GM12878 (cell line): ENCODE measurements around the gene CACNA1E. TPM values are rescaled to one million over a fixed set of nuclear protein-coding genes. Genes with fewer than 3 reads are reported as not detected.

Experiments used
- ATF2 ChIP-seq: IDR thresholded peaks from 2 replicates; pipeline ENCODE4 v1.6.1; 2012; ENCODE audit warnings: low read length, inconsistent platforms
- CBX3 ChIP-seq: fragments of 200-600 bp; sonication (generic); IDR thresholded peaks from 2 replicates; pipeline ENCODE4 v1.6.1; 2016; ENCODE audit warnings: low read depth, borderline replicate concordance
- CEBPZ ChIP-seq: fragments of 150-350 bp; IDR thresholded peaks from 2 replicates; pipeline ENCODE4 v1.6.1; 2016; ENCODE audit warnings: low read depth, low read length
- CREM ChIP-seq: IDR thresholded peaks from 2 replicates; pipeline ENCODE4 v1.6.1; 2014; ENCODE audit warnings: antibody characterized with exemption, low read depth
- EP300 ChIP-seq, 2 experiments: fragments of 150-350 bp in 1 of 2; IDR thresholded peaks; 2 replicates each; pipeline ENCODE4 v1.6.1; 2011 to 2012; ENCODE audit warnings: low read depth in 2 of 2, low read length in 2 of 2, borderline replicate concordance in 1 of 2, improper control_type of control experiment in 1 of 2, inconsistent platforms in 1 of 2; ENCODE audit not compliant: control insufficient read depth in 1 of 2
- IRF4 ChIP-seq: IDR thresholded peaks from 2 replicates; pipeline ENCODE4 v1.6.1; 2011; ENCODE audit warnings: low read depth, low read length
- MTA3 ChIP-seq: IDR thresholded peaks from 2 replicates; pipeline ENCODE4 v1.6.1; 2012; ENCODE audit warnings: low read length, inconsistent platforms, borderline replicate concordance
- MYB ChIP-seq: fragments of 150-350 bp; IDR thresholded peaks from 2 replicates; pipeline ENCODE4 v1.6.1; 2014; ENCODE audit warnings: mild to moderate bottlenecking, low read depth, low read length, borderline replicate concordance
- NR2C1 ChIP-seq: fragments of 450-650 bp; IDR thresholded peaks from 2 replicates; pipeline ENCODE4 v1.6.1; 2017; ENCODE audit warnings: antibody characterized with exemption, mild to moderate bottlenecking, moderate library complexity
- PAX8 ChIP-seq: fragments of 450-650 bp; IDR thresholded peaks from 2 replicates; pipeline ENCODE4 v1.6.1; 2017; ENCODE audit warnings: mild to moderate bottlenecking, moderate library complexity
- SREBF2 ChIP-seq: IDR thresholded peaks from 2 replicates; pipeline ENCODE4 v1.6.1; 2012; ENCODE audit warnings: mild to moderate bottlenecking, low read length
- polyA plus RNA-seq, 11 experiments: library from polyadenylated mRNA; depleted of rRNA in 4 of 11; unstranded in 6 of 11; stranded (reverse) in 5 of 11; fragments of >200 nt; fragmentation: Nextera tagmentation in 4 of 11; fragmentation: Illumina TruSeq in 1 of 11; extraction: Ambion mirVana in 4 of 11; extraction: Trizol in 1 of 11; gene quantifications; 1 replicate in 1 of 11; 2 replicates in 10 of 11; pipeline versions ENCODE4 v1.2.1 to v1.2.3, GENCODE V29; 2011 to 2016; ENCODE audit warnings: inconsistent platforms in 2 of 11, missing spikeins in 2 of 11, low read depth in 1 of 11
- total RNA-seq, 4 experiments: library from RNA; depleted of rRNA in 3 of 4; stranded (reverse); fragments of >200 nt in 3 of 4; fragmentation: Illumina TruSeq in 1 of 4; extraction: Trizol in 1 of 4; gene quantifications; 2 replicates each; pipeline versions ENCODE4 v1.2.1 to v1.2.3, GENCODE V29; 2013 to 2021
- TF ChIP-seq, protein P1 (sequence below): IDR thresholded peaks from 2 replicates; pipeline ENCODE4 v1.6.1; 2012; ENCODE audit warnings: low read depth, low read length, improper control_type of control experiment

Gene CACNA1E
- total and polyA plus RNA-seq, 10 of the 15 experiments (the other 5 are each of a cell fraction or from before 2014, with no cell fraction given): 0.57 to 22.0 (median 8.5) TPM

GRCh38 chr1:181485287-181486097 lies 2.2 kb downstream of the CACNA1E start (continued):
- TF ChIP-seq CEBPZ (no peak), MTA3 (no peak), PAX8 (no peak), CREM (no peak; the same call in 1 of the 2 replicates), SREBF2 (no peak), CBX3 (no peak), MYB (no peak), ATF2 (no peak), IRF4 (no peak), NR2C1 (no peak), EP300 (IDR thresholded peaks at IDR 0.05; ENCODE audit: borderline replicate concordance in 1 of 2, control insufficient read depth in 1 of 2, low read depth in 2 of 2, low read length in 2 of 2) (no peak)
- TF ChIP-seq, protein P1, sequence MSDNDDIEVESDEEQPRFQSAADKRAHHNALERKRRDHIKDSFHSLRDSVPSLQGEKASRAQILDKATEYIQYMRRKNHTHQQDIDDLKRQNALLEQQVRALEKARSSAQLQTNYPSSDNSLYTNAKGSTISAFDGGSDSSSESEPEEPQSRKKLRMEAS: peak; percentile 80; the same call in 1 of the 2 replicates
- TF ChIP-seq, all 136 proteins: peak for 31
